Transverse colon (tissue), 4 donors: ENCODE results near the gene LRIG1. TPM values are rescaled to one million over a fixed set of nuclear protein-coding genes. Genes with fewer than 3 reads are reported as not detected.

ENCODE experiments used
- DNase-seq: peaks from one replicate; pipeline ENCODE4 v3.0.0-alpha.2; 2019
- H3K27ac ChIP-seq, 4 donors: fragments of 200-600 bp; sonication (generic); 2 replicates each; pipeline ENCODE4 v1.5.1; 2016 to 2018; ENCODE audit warnings: inconsistent platforms in 4 of 4
- H3K27me3 ChIP-seq: fragments of 200-600 bp; sonication (generic); 2 replicates; pipeline ENCODE4 v1.5.1; 2017; ENCODE audit warnings: inconsistent platforms
- H3K36me3 ChIP-seq, 4 donors: fragments of 200-600 bp; sonication (generic); 2 replicates each; pipeline ENCODE4 v1.5.1; 2017 to 2019; ENCODE audit warnings: inconsistent platforms in 4 of 4
- H3K4me1 ChIP-seq, 4 donors: fragments of 200-600 bp; sonication (generic); 2 replicates each; pipeline ENCODE4 v1.5.1; 2017 to 2020; ENCODE audit warnings: inconsistent platforms in 4 of 4
- H3K4me3 ChIP-seq, 4 donors: fragments of 200-600 bp; sonication (generic); 1 replicate in 1 of 4; 2 replicates in 3 of 4; pipeline versions ENCODE4 v1.5.1 to v1.6.1; 2017 to 2019; ENCODE audit warnings: inconsistent platforms in 4 of 4
- H3K9me3 ChIP-seq, 2 donors: fragments of 200-600 bp; sonication (generic); 2 replicates each; pipeline ENCODE4 v1.5.1; 2017 to 2019; ENCODE audit warnings: inconsistent platforms in 2 of 2
- CTCF ChIP-seq, 5 experiments: fragments of 200-600 bp in 3 of 5; fragments of 450-650 bp in 2 of 5; sonication (generic) in 3 of 5; IDR thresholded peaks; 1 replicate in 2 of 5; 2 replicates in 3 of 5; pipeline ENCODE4 v1.5.1; 2016 to 2017; ENCODE audit warnings: antibody characterized with exemption in 5 of 5, inconsistent platforms in 3 of 5, mild to moderate bottlenecking in 2 of 5, moderate library complexity in 1 of 5
- EP300 ChIP-seq: sonication (generic); formaldehyde crosslinking; IDR thresholded peaks from one replicate; pipeline ENCODE4 v1.6.1; 2017; ENCODE audit warnings: antibody characterized with exemption, low read depth
- POLR2A ChIP-seq: fragments of 450-650 bp; IDR thresholded peaks from one replicate; pipeline ENCODE4 v1.6.1; 2016; ENCODE audit warnings: antibody characterized with exemption, mild to moderate bottlenecking, moderate library complexity
- POLR2AphosphoS5 ChIP-seq, 3 donors: sonication (generic); formaldehyde crosslinking; IDR thresholded peaks; one replicate each; pipeline ENCODE4 v1.6.1; 2016; ENCODE audit warnings: antibody characterized with exemption in 3 of 3
- WGBS, 2 donors: methylation state at CpG; one replicate each; pipeline ENCODE4 v1.1.5; 2018; ENCODE audit warnings: low coverage in 1 of 2; 5-methylcytosine and 5-hydroxymethylcytosine counted together
- in situ Hi-C, 4 donors: fragments of 200-750 bp; cut with MboI; loops; one replicate each; pipeline versions ENCODE4 v1.15.0 to v1.15.1; 2017; ENCODE audit warnings: low sequenced_read_pairs in 3 of 4, low pct_ligation_motif_present in 1 of 4, low pct_unique_long_range_greater_than_20kb in 1 of 4
- intact Hi-C: fragments of 100-400 bp; cut with DNase I; formaldehyde crosslinking; loops from one replicate; pipeline ENCODE4 v1.15.1; 2023; ENCODE audit warnings: low total_unique reads
- total RNA-seq, 4 donors: library from RNA; depleted of rRNA; stranded (reverse); fragments of >200 nt; gene quantifications; one replicate each; pipeline ENCODE4 v1.1.0, GENCODE V29; 2016

LRIG1 gene
- total RNA-seq, 4 donors from 2014 or later, result 67.2 to 87.6 (median 79.3) TPM

GRCh38 chr3:66344848-66345578 lies 155.8 kb downstream of the LRIG1 start:
- in situ Hi-C loops, result no loop called here

GRCh38 chr3:66344391-66344811 lies 156.4 kb downstream of the LRIG1 start:
- WGBS, 2 donors, result 59 to 76% methylated on average over 5 to 9 of the region's 9 CpGs
- Histone ChIP-seq H3K27ac (peak overlapping the region; percentile 36 to 74 (median 59)), H3K4me1 (peaks cover 0 to 28% (median 21%) of the 10 kb centered on the region in 4 donors), H3K9me3 (no peaks in the 10 kb centered on the region), H3K4me3 (no peak overlapping the region), H3K27me3 (no peaks in the 10 kb centered on the region), H3K36me3 (no peaks in the 10 kb centered on the region)
- intact Hi-C loops, result no loop called here
- TF ChIP-seq CTCF (IDR thresholded peaks at IDR 0.05) (no peak), EP300 (no peak), POLR2A (no peak), POLR2AphosphoS5 (IDR thresholded peaks at IDR 0.05) (peak in 1 of 3 donors; percentile 8)
- in situ Hi-C loops, result no loop called here
- DNase-seq, result peak; percentile 29

More at GRCh38 chr3:66344848-66345578, 155.8 kb downstream of the LRIG1 start:
- Histone ChIP-seq H3K27ac (peak overlapping the region; percentile 36 to 74 (median 59)), H3K9me3 (no peaks in the 10 kb centered on the region), H3K27me3 (no peaks in the 10 kb centered on the region), H3K36me3 (no peaks in the 10 kb centered on the region), H3K4me3 (no peak overlapping the region), H3K4me1 (peaks cover 0 to 28% (median 21%) of the 10 kb centered on the region in 4 donors)
- TF ChIP-seq EP300 (no peak), POLR2AphosphoS5 (IDR thresholded peaks at IDR 0.05) (peak in 1 of 3 donors; percentile 10)
- DNase-seq, result no peak
- 38 to 61% methylated on average over 4 to 8 of the region's 8 CpGs for WGBS, 2 donors
- intact Hi-C loops, result no loop called here

GRCh38 chr3:66342717-66343356 lies 158.0 kb downstream of the LRIG1 start:
- in situ Hi-C loops (no loop called here), intact Hi-C loops (no loop called here)
- Histone ChIP-seq H3K4me3 (no peak overlapping the region), H3K27me3 (no peaks in the 10 kb centered on the region), H3K36me3 (no peaks in the 10 kb centered on the region), H3K9me3 (no peaks in the 10 kb centered on the region), H3K27ac (peak overlapping the region in 2 of 4 donors; percentile 4 to 15), H3K4me1 (peaks cover 0 to 28% (median 21%) of the 10 kb centered on the region in 4 donors)
- WGBS, 2 donors, result 35 to 36% methylated on average over 8 of the region's 8 CpGs
- TF ChIP-seq POLR2A, result no peak
- no peak for TF ChIP-seq POLR2AphosphoS5 (IDR thresholded peaks at IDR 0.05)
- TF ChIP-seq EP300, result no peak
- no peak for TF ChIP-seq CTCF (IDR thresholded peaks at IDR 0.05)
- no peak for DNase-seq

GRCh38 chr3:66338927-66339326 lies 161.9 kb downstream of the LRIG1 start:
- H3K27me3 ChIP-seq, result no peaks in the 10 kb centered on the region
- no peak overlapping the region for H3K4me3 ChIP-seq
- TF ChIP-seq EP300 (no peak), POLR2A (no peak), CTCF (IDR thresholded peaks at IDR 0.05) (no peak), POLR2AphosphoS5 (IDR thresholded peaks at IDR 0.05) (no peak)
- peaks cover 0 to 14% (median 5%) of the 10 kb centered on the region in 4 donors for H3K4me1 ChIP-seq
- WGBS, 2 donors, result 66 to 73% methylated on average over 3 of the region's 3 CpGs
- H3K9me3 ChIP-seq, result no peaks in the 10 kb centered on the region
- H3K36me3 ChIP-seq, result no peaks in the 10 kb centered on the region
- in situ Hi-C loops, result no loop called here
- intact Hi-C loops, result loop anchor here (2.0 kb wide), 1 partner anchor 52 kb away; no protein-coding TSS in a partner anchor
- no peak for DNase-seq
- no peak overlapping the region for H3K27ac ChIP-seq
